OCI-LY1 (cell line): Measurements from ENCODE around the gene TSC22D1.

Experiments used
- CTCF ChIP-seq: fragments of 200-600 bp; sonication (generic), shearing (Covaris generic); IDR thresholded peaks from 2 replicates; pipeline ENCODE4 v1.5.1; 2017; ENCODE audit warnings: mild to moderate bottlenecking, antibody characterized with exemption, low read length, moderate library complexity, mixed read lengths
- EZH2 ChIP-seq: fragments of 200-600 bp; sonication (generic), shearing (Covaris generic); IDR thresholded peaks from 2 replicates; pipeline ENCODE4 v1.8.0; 2017; ENCODE audit warnings: borderline replicate concordance, mixed run types, mild to moderate bottlenecking, antibody characterized with exemption, low read length, moderate library complexity, mixed read lengths

- TF ChIP-seq EZH2 (no peak), CTCF (no peak)
Measured at GRCh38 chr13:44395976-44396694, 180.0 kb downstream of the TSC22D1 start.
